Brain pericyte (primary cell): ENCODE measurements around the gene UNCX.
"Not testable (repeated sequence)": the region's sequence is repeated elsewhere in the genome, so short reads cannot be mapped to it uniquely, and the experiment has no call there.

Experiments
- DNase-seq: peaks from one replicate; pipeline ENCODE4 v3.0.0-alpha.2; 2012; ENCODE audit warnings: low read depth, low spot score

Gene UNCX

DNA sequence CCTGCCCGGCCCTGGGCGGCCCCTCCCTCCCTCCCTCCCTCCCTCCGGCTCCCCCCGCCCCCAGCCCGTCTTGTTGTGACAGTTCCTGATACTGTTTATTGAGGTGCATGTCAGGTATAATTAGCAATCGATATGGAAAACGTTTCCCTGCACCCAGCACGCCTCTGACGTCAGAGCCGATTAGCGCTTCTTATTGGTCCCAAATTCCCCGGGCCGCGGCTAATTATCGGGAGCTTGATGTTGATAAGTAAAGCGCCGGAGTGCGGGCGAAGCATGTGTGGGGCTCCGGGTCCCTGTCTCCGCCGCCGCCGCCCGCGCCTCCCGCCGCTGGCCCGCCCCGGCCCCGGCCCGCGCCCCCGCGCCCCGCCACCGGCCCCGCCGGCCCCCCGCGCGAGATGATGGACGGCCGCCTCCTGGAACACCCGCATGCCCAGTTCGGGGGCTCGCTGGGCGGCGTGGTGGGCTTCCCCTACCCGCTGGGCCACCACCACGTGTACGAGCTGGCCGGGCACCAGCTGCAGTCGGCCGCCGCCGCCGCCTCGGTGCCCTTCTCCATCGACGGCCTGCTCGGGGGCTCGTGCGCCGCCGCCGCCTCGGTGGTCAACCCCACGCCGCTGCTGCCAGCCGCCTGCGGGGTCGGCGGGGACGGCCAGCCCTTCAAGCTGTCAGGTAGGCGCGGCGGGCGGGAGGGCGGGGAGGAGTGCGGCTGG is at the start of gene UNCX:
TSS of gene UNCX (plus strand) at position 250 of the 710 bp plus-strand sequence. CDS start at position 396, 146 bp downstream.
- DNase-seq, result no peak

DNA sequence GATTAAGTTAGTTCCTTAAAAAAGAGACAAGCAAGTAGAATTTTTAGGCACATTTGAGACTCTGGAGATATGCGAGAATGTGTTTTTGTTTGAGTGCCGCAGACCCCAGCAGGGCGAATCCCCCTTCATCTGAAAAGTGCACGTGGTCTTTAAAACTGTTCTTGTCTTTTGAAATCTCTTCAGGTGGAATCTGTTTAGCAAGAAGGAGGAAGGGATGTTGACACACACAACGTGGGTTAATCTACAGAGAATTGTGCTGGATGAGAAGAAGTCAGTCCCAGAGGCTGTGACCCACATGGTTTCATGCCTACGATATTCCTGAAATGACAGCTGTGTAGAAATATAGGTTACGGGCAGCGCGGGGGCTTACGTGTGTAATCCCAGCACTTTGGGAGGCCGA is 45.5 kb upstream of the UNCX start:
- DNase-seq, result no peak

DNA sequence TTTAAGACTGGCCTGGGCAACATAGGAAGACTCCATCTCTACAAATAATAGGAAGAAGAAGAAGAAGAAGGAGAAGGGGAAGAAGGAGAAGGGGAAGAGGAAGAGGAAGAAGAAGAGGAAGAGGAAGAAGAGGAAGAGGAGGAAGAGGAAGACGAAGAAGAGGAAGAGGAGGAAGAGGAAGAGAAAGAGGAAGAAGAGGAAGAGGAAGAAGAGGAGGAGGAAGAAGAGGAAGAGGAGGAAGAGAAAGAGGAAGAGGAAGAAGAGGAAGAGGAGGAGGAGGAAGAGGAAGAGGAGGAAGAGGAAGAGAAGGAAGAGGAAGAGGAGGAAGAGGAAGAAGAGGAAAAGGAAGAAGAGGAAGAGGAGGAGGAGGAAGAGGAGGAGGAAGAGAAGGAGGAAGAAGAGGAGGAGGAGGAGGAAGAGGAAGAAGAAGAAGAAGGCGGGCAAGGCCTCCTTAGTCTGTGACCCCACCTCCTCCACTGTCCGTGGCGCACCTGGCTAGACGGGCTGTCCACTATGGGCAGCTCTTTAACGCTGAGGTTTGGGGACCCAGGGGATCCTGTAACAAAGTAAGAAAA is 43.9 kb upstream of the UNCX start:
- no peak for DNase-seq

DNA sequence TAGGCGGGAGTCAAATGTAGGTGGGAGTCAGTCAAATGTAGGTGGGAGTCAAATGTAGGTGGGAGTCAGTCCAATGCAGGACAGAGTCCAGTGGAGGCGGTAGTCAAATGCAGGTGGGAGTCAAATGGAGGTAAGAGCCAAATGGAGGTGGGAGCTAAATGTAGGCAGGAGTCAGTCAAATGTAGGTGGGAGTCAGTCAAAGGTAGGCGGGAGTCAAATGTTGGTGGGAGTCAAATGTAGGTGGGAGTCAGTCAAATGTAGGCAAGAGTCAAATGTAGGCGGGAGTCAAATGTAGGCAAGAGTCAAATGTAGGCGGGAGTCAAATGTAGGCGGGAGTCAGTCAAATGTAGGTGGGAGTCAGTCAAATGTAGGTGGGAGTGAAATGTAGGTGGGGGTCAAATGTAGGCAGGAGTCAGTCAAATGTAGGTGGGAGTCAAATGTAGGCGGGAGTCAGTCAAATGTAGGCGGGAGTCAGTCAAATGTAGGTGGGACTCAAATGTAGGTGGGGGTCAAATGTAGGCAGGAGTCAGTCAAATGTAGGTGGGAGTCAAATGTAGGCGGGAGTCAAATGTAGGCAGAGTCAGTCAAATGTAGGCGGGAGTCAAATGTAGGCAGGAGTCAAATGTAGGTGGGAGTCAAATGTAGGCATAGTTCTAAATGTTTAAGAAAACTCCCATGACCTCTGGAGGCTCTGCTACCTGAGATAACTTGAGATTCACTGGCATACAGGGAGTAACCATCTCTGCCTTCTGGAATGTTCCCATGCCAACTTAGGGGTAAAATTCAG is 42.5 kb upstream of the UNCX start:
- no peak for DNase-seq

DNA sequence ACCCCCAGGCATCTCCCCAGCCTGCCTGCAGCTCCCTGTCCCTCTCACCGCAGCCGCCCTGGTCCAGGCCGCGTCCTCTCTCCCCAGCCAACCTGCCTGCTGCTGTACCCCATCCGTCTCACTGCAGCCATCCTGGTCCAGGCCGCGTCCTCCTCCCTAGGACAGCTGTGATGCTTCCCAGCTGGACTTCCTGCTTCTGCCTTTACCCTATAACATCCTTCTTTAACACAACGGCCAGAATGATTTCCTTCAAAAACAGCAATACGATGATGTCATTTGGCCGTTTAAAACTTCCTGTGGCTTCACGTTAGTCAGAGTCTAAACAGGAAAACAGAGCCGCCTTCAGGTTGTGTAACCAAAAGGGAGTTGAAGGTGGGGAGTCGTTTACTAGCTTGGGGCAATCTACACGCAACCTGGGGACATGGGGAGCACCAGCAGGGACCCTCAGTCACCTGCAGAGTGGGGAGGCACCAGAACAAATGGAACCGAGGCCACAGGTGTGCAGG is 40.4 kb upstream of the UNCX start:
- no peak for DNase-seq

DNA sequence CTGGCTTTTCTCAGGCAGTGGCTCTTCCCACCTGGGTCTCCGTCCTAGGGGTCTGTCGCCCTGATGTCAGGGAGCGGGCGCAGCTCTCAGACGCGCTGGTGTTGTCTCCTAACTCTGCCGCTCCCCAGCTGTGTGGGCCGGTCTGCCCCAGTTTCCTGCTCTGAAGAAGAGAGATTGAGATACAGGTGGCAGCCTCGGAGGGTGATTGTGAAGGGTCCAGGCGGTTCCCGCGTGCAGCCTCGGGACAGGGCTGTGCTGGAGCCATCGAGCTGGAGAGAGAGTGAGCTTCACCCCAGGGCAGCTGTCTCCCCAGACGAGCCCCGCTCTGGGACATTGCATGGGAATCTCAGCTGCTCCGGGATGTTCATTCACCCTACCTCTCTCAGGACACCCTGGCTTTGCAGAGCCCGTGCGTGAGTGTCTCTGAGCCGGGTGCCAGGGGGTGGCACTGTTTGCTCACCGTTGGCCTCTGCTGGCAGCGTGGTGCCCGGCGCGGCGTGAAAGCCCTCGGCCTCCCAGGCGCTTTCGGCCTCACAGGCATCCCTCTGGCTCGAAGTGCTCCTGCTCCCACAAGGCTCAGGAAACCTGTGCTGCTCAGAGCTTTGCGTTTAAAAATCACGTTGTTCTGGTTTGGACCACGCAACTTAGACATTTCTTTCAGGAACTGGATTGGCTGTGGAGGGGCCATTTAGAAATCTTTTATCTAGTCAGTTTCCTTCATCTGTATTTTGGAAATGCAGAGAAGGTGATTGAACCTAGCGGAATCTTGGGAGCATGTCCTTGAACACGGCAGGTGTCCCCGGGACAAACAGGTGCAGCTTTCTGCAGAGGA is 38.9 kb upstream of the UNCX start:
- DNase-seq, result no peak

DNA sequence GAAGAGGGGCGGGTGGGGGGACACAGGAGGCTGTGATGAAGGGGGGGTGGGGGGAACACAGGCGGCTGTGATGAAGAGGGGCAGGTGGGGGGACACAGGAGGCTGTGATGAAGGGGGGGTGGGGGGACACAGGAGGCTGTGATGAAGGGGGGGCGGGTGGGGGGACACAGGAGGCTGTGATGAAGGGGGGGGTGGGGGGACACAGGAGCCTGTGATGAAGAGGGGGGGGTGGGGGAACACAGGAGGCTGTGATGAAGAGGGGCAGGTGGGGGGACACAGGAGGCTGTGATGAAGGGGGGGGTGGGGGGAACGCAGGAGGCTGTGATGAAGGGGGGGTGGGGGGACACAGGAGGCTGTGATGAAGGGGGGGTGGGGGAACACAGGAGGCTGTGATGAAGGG is 36.2 kb upstream of the UNCX start:
- DNase-seq, result not testable (repeated sequence)

DNA sequence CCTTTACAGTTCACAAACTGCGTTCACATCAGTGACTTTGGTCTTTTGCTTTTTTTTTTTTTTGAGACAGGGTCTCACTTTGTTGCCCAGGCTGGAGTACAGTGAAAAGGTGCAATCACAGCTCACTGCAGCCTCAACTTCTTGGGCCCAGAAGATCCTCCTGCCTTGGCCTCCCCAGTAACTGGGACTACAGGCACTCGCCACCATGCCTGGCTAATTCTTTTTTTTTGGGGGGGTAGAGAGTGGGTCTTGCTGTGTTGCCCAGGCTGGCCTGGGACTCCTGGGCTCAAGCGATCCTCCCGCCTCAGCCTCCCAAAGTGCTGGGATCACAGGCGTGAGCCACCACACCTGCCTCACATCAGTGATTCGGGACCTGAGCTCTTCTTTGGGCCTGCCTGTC is 35.7 kb upstream of the UNCX start:
- DNase-seq, result no peak

DNA sequence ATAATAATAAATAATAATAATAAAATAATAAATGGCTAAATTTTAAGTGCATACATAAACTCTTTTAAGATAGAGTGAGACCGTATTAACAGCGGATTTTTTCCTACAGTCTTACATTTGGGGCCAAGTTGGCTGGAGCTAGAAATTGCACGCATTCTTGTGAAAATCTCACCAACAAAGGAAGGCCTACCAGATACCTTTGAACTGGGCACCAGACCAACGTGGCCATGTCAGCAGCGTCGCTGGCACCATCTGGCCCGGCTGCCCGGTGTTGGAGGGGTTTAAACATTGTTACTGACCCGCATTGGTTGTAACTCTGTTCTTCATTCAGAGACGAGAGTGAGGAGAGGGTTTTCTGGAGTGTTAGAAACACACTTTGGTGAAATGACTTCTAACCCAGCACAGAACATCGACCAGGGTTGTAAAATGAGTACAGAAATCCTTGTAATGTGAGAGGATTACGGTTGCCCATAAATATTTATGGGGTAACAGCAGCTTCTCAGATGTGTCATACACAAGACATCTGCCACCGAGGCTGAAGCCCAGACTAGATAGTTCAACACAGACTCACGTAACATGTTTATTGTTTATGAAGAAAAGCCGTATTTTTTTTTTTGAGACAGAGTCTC is 34.6 kb upstream of the UNCX start:
- DNase-seq, result no peak

DNA sequence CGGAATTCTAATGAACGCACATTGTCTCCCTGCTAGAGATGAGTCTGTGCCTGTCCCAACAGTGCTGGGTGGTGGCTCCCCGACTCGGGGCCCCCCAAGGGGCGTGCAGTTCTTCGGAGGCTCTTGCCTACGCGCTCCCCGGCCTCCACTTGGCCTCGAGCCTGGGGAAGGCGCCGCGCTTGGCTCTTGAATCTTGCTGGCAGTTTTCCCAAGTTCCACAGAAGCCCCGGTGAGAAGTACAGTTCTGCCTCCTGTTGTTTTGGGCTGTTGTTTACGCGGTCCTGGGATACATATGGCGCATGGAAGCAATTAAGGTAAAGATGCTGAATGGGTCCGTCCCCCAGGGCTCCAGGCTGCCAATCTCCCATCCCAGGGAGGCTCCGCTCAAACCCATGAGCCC is 32.6 kb upstream of the UNCX start:
- no peak for DNase-seq

DNA sequence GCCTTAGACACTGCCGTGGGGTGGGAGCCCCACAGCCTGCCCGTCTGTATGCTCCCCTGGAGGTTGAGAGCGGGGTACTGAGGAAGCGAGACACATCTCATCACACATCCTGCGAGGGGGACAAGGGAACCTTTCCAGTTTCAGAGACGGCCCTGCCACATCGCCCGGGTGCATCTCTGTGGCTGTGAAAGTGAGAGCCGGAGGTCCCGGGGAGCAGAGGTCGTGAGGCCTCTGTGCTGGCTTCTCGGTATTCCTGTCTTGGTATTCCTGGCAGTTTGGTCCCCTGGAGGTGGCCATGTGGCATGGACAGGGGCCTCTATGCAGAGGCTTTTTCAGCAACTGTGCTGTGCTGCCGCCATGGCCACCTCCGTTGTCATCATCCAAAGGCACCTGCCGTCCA is 30.8 kb upstream of the UNCX start:
- no peak for DNase-seq

DNA sequence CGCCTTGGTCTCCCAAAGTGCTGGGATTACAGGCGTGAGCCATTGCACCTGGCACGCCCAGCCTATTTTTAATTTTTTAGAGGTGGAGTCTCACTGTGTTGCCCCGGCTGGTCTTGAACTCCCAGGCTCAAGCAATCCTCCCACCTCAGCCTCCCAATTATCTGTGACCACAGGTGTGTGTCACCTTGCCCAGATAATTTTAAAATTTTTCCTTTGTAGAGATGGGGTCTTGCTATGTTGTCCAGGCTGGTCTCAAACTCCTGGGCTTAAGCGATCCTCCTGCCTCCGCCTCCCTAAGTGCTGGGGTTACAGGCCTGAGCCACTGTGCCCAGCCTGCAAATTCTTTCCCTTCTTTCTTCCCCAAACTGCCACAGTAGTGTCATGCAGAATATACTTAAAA is 29.8 kb upstream of the UNCX start:
- not testable (repeated sequence) for DNase-seq

DNA sequence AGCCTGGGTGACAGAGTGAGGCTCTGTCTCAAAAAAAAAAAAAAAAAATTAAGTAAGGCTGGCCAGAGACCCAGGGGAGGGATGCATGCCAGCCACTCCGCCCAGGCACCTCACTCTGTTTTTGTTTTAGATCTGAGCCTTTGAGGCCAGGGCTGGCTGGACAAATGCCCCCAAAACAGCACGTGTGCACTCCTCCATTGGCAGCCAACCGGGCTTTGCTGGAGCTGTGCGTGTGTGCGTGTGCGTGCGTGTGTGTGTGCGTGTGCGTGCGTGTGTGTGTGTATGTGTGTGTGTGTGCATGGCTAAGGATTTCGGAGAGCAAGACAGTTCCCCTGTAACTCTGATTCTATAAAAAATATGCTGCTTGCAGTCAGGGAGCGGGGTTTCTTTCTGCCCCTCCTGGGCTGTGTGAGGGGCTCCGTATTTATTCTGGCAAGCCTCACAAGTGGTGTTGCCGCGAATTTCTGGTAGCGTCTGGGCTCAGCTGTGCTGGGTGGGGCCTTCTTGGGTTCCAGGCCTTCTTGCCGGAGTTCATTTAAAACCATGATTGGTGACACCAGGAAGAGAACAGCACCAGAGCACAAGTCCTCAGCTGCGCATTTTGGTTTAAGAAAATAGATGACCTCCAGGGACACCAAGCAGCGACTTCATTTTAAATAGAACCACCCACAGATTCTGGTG is 28.1 kb upstream of the UNCX start:
- DNase-seq, result no peak

DNA sequence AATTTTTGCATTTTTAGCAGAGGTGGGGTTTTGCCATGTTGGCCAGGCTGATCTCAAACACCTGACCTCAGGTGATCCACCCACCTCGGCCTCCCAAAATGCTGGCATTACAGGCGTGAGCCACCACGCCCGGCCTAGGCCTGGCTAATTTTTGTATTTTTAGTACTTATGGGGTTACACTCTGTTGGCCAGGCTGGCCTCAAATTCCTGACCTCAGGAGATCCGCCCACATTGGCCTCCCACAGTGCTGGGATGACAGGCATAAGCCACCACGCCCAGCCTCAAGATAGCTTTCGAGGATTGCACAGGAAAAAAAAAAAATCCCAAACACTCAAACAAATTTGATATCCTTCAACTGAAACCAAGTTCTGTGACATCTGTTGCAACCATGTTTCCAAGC is 26.9 kb upstream of the UNCX start:
- DNase-seq, result not testable (repeated sequence)

DNA sequence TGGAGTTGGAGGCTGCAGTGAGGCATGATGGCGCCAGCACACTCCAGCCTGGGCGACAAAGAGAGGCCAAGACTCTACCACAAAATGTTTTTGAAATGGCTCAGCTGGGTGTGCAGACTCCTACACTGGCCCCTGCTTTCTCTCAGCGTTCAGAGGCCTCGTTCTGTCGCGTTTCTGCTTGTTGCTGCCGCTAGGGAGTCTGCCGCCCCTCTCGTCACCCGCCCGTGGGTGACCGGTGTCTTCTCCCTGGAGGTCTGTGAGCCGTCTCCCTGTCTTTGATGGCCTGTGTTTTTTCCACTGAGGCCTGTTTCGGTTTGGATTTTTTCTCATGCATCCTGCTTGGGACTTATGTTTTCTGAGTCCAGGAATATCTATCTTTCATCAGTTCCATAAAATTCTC is 23.6 kb upstream of the UNCX start:
- no peak for DNase-seq

DNA sequence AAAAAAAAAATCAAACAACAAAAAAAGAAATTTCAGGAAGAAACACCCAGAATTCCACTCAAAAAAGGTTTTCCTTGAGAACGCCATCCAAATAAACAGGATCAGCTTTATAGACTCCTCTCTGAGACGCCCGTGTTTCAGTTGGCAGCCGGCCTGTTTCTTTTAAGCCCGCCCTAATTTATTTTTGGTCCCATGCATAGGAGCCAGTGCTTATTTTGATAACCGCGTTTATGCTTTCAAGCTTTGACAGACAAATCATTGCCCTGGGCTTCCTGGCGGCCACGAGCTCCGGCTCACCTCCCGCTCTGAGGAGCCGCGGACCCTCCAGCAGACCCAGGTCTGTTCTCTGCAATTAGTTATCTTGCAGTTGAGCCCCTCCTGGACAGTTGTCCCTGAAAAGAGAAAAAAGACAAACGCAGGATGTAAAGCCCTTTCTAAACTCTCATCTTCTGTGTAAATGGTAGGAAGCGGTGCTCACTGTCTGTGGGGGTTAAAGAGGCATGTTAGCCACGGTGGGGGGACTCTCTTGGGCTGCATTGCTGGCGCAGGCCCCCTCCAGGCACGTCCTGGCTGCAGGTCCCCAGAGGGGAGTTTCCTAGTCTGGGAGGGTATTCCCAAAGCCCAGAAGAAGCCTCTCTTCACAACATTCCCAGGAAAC is 22.2 kb upstream of the UNCX start:
- DNase-seq, result no peak

DNA sequence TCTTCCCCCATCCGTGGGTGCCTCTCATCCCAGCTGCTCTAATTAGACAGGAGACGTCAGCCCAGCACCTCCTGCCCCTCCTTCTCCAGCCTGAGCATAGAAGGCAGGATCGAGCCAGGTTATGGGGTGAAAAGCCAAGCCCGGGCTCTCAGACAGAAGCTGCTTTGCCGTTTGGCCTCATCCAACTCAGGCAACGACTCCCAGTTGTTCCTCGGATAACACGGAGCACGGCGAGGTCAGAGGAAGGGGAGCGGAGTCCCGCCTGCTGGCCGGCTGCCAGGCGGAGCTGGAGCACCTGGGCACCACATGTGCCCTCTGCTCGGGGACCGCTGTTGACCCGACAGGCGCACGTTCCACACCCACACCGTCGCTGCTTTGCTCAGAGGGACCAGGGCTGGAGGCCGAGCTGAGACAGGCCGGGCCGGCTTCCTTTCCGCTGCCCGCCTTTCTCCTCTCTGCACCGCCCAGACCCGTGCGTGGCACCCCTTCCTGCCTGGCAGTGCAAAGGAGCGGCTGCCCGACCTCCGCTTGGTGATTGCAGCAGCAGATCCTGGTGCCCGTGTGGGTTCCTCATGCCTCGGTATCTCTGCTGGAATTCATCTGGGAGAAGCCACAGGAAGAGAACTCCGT is 21.6 kb upstream of the UNCX start:
- no peak for DNase-seq

DNA sequence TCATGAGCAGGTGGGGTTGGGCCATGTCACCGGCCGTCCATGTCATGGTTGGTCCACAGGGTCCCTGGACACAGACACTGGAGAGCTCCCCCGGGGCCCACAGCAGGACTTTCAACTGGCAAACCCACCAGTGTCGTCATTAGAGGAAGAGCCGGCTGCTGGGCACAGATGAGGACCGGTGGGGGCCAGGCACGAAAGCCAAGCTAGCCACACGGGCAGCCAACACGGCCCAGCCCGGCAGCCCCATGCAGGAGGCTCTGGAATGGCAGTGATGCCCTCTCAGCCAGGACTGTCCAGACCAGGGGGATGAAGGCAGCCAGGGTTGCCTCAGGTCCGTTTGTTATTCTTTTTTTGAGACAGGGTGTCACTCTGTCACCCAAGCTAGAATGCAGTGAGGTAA is 21.1 kb upstream of the UNCX start:
- DNase-seq, result no peak

DNA sequence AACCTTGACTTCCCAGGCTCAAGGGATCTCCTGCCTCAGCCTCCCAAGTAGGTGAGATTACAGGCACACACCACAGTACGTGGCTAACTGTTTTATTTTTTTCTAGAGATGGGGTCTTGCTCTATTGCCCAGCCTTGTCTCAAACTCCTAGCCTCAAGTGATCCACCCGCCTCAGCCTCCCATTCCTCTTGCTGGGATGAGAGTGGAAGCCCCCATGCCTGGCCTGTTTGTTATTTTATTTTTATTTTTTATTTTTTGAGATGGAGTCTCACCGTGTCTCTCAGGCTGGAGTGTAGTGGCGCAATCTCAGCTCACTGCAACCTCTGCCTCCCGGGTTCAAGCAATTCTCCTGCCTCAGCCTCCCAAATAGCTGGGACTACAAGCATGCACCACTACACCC is 20.6 kb upstream of the UNCX start:
- not testable (repeated sequence) for DNase-seq

DNA sequence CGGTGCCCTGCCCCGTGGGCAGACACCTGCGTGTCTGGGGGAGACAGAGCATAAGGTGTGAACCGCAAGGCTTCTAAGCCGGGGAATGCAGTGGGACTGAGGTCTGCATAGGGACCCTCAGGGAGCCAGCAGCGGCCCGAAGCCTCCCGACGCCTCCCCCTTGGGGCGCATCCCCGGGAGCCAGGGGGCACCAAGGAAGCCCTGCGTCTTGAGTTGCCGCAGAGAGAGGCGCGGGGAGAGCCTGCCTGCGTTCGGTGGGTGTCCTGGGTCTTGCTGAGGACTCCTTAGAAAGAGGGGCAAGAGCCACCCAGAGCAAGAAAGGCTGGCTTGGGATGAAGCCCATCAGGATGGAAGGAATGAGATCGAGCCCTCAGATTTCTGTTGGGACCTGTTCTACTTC is 18.2 kb upstream of the UNCX start:
- DNase-seq, result no peak
